Activated naive CD4-positive, alpha-beta T cell treated with anti-CD3 and anti-CD28 coated beads, Interleukin-2, amount 10 ng/mL, durations not matched to agents 5 hours and 36 hours (primary cell): ENCODE data around the gene IFNA7. TPM values are rescaled to one million over a fixed set of nuclear protein-coding genes. Genes with fewer than 3 reads are reported as not detected.

Source experiments
- total RNA-seq, 2 experiments: library from RNA; stranded (reverse); gene quantifications; one replicate each; pipeline ENCODE4 v1.2.3, GENCODE V29; 2021

Gene IFNA7
- total RNA-seq = not detected

DNA sequence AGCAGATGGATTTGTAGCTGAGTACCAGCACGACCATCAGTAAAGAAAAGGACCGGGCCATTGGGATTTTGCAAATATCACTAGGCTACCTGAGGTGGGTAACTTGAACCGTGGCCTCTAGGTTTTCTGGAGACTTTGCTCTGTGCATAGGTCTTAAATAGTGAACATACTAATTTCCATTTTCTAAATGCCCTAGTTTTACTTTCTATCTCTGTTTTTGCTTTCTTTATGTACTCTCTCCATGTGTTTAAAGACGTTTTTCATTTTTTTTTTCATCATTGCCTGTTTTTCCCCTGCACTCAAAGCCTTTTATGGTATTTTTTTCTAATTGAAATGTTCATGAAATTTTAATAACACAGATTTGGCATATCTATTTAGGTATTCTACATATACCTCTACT is at the start of gene IFNA7:
Gene IFNA7 (minus strand): TSS at position 101 of the 400 bp plus-strand sequence. CDS start 40 bp downstream, at position 61.

DNA sequence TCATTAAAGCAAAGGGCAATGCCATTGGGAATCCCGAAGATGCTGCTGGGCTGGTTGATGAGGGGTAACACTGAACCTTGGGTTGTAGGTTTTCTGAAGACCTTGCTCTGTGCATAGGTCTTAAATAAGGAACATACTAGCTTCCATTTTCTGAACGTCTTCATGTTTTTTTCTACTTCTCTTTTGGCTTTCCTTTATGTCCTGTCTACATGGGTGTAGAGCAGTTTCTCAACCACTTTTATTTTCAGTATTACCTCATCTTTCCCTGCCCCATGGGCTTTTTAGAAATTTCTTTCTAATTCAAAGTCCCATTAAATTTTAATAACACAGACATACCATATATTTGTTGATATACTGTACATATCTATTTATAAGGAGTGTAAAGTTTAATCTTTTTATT is 37.9 kb upstream of the IFNA7 start, which contains the start of gene IFNA14:
Gene IFNA14 (minus strand): TSS at position 95 of the 400 bp plus-strand sequence. CDS start 70 bp downstream, at position 25.

DNA sequence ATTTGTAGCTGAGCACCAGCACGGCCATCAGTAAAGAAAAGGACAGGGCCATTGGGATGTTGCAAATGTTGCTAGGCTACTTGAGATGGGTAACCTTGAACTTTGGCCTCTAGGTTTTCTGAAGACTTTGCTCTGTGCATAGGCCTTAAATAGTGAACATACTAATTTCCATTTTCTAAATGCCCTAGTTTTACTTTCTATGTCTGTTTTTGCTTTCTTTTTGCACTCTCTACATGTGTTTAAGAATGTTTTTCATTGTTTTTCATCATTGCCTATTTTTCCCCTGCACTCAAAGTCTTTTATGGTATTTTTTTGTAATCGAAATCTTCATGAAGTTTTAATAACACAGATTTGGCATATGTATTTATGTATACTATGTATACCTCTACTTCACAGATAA is 26.1 kb upstream of the IFNA7 start, which contains the start of gene IFNA17:
Gene IFNA17 (minus strand): TSS at position 101 of the 400 bp plus-strand sequence. CDS start 49 bp downstream, at position 52.

DNA sequence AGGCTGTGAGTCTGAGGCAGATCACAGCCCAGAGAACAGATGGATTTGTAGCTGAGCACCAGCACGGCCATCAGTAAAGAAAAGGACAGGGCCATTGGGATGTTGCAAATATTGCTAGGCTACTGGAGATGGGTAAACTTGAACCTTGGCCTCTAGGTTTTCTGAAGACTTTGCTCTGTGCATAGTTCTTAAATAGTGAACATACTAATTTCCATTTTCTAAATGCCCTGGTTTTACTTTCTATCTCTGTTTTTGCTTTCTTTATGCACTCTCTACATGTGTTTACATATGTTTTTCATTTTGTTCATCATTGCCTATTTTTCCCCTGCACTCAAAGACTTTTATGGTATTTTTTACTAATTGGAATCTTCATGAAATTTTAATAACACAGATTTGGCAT is 15.2 kb upstream of the IFNA7 start, which contains the start of gene IFNA16:
Gene IFNA16 (minus strand): TSS at position 101 of the 400 bp plus-strand sequence. CDS start 6 bp downstream, at position 95.

DNA sequence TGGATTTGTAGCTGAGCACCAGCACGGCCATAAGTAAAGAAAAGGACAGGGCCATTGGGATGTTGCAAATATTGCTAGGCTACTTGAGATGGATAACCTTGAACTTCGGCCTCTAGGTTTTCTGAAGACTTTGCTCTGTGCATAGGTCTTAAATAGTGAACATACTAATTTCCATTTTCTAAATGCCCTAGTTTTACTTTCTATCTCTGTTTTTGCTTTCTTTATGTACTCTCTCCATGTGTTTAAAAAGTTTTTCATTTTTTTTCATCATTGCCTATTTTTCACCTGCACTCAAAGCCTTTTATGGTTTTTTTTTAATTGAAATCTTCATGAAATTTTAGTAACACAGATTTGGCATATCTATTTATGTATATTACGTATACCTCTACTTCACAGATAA is 5.0 kb upstream of the IFNA7 start, which contains the start of gene IFNA10:
Gene IFNA10 (minus strand): TSS at position 101 of the 400 bp plus-strand sequence. CDS start 46 bp downstream, at position 55.

DNA sequence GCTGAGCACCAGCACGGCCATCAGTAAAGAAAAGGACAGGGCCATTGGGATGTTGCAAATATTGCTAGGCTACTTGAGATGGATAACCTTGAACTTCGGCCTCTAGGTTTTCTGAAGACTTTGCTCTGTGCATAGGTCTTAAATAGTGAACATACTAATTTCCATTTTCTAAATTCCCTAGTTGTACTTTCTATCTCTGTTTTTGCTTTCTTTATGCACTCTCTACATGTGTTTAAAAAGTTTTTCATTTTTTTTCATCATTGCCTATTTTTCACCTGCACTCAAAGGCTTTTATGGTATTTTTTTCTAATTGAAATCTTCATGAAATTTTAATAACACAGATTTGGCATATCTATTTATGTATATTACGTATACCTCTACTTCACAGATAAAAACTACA is 14.5 kb downstream of the IFNA7 start, which contains the start of gene IFNA4:
Gene IFNA4 (minus strand): TSS at position 101 of the 400 bp plus-strand sequence. CDS start 56 bp downstream, at position 45.

DNA sequence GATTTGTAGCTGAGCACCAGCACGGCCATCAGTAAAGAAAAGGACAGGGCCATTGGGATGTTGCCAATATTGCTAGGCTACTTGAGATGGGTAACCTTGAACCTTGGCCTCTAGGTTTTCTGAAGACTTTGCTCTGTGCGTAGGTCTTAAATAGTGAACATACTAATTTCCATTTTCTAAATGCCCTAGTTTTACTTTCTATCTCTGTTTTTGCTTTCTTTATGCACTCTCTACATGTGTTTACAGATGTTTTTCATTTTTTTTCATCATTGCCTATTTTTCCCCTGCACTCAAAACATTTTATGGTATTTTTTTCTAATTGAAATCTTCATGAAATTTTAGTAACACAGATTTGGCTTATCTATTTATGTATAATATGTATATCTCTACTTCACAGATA is 35.4 kb downstream of the IFNA7 start, which contains the start of gene IFNA21:
Gene IFNA21 (minus strand): TSS at position 101 of the 400 bp plus-strand sequence. CDS start 48 bp downstream, at position 53.

Other genes starting within 250 kb of the IFNA7 start
- 10 to 100 TPM; 13.0 TPM for gene HACD4, start 170.6 kb downstream of the IFNA7 start, total RNA-seq
- not detected for gene IFNB1, start 124.3 kb downstream of the IFNA7 start, total RNA-seq
- not detected for gene IFNW1, start 60.4 kb downstream of the IFNA7 start, total RNA-seq
- gene IFNA21, start 35.5 kb downstream of the IFNA7 start, total RNA-seq = not detected
- not detected for gene IFNA4, start 14.6 kb downstream of the IFNA7 start, total RNA-seq
- not detected for gene IFNA10, start 4.9 kb upstream of the IFNA7 start, total RNA-seq
- not detected for gene IFNA16, start 15.1 kb upstream of the IFNA7 start, total RNA-seq
- not detected for gene IFNA17, start 26.0 kb upstream of the IFNA7 start, total RNA-seq
- gene IFNA14, start 37.8 kb upstream of the IFNA7 start, total RNA-seq = not detected
- gene IFNA5, start 103.1 kb upstream of the IFNA7 start, total RNA-seq = not detected
- 10 to 100 TPM; 19.3 to 20.4 TPM for gene KLHL9, start 133.2 kb upstream of the IFNA7 start, total RNA-seq
- gene IFNA6, start 148.7 kb upstream of the IFNA7 start, total RNA-seq = not detected
- not detected for gene IFNA13, start 165.9 kb upstream of the IFNA7 start, total RNA-seq
- not detected for gene IFNA2, start 183.2 kb upstream of the IFNA7 start, total RNA-seq
- not detected for gene IFNA8, start 206.9 kb upstream of the IFNA7 start, total RNA-seq
- gene IFNA1, start 238.2 kb upstream of the IFNA7 start, total RNA-seq = not detected